CD14-positive monocyte (primary cell): ENCODE results near the gene FHOD3. TPM values are rescaled to one million over a fixed set of nuclear protein-coding genes. Genes with fewer than 3 reads are reported as not detected.

Experiments
- DNase-seq, 3 donors: peaks; one replicate each; pipeline ENCODE4 v3.0.0-alpha.2; 2011 to 2022
- H2AFZ ChIP-seq: 2 replicates; pipeline ENCODE4 v1.6.0; 2012; ENCODE audit warnings: mild to moderate bottlenecking, low read depth, low read length, inconsistent platforms; ENCODE audit not compliant: insufficient read depth, poor library complexity, severe bottlenecking
- H3K27ac ChIP-seq, 2 donors: 1 replicate in 1 of 2; 2 replicates in 1 of 2; pipeline ENCODE4 v1.5.1; 2012 to 2013; ENCODE audit warnings: low read length in 2 of 2, control low read depth in 1 of 2, inconsistent platforms in 1 of 2, low read depth in 1 of 2, mild to moderate bottlenecking in 1 of 2
- H3K27me3 ChIP-seq, 2 donors: one replicate each; pipeline versions ENCODE4 v1.6.0 to v1.6.1; 2011 to 2013; ENCODE audit warnings: low read length in 2 of 2; ENCODE audit not compliant: control insufficient read depth in 2 of 2, insufficient read depth in 2 of 2
- H3K36me3 ChIP-seq, 2 donors: replicated peaks in 1 of 2; 1 replicate in 1 of 2; 2 replicates in 1 of 2; pipeline versions ENCODE4 v1.5.1 to v1.6.1; 2012 to 2013; ENCODE audit warnings: low read length in 2 of 2, control low read depth in 1 of 2, inconsistent platforms in 1 of 2, mild to moderate bottlenecking in 1 of 2; ENCODE audit not compliant: insufficient read depth in 2 of 2, control insufficient read depth in 1 of 2
- H3K4me1 ChIP-seq, 2 donors: 1 replicate in 1 of 2; 2 replicates in 1 of 2; pipeline versions ENCODE4 v1.5.1 to v1.6.1; 2012 to 2013; ENCODE audit warnings: low read length in 2 of 2, control low read depth in 1 of 2, inconsistent platforms in 1 of 2, mild to moderate bottlenecking in 1 of 2, moderate library complexity in 1 of 2; ENCODE audit not compliant: insufficient read depth in 2 of 2, control insufficient read depth in 1 of 2
- H3K4me2 ChIP-seq: replicated peaks from 2 replicates; pipeline ENCODE3; 2012; ENCODE audit warnings: low read length, moderate library complexity, mild to moderate bottlenecking; ENCODE audit not compliant: poor library complexity, severe bottlenecking; ENCODE audit errors: extremely low read depth
- H3K4me3 ChIP-seq, 3 experiments: fragments of 200-600 bp in 1 of 3; sonication (generic) in 1 of 3; replicated peaks in 1 of 3; 1 replicate in 2 of 3; 2 replicates in 1 of 3; pipeline ENCODE4 v1.5.1; 2011 to 2013; ENCODE audit warnings: low read length in 3 of 3, mild to moderate bottlenecking in 3 of 3, control low read depth in 2 of 3, low read depth in 2 of 3, inconsistent platforms in 1 of 3, moderate library complexity in 1 of 3
- H3K79me2 ChIP-seq: 2 replicates; pipeline ENCODE4 v1.6.0; 2012; ENCODE audit warnings: mild to moderate bottlenecking, control low read depth, inconsistent platforms, low read length, moderate library complexity; ENCODE audit not compliant: insufficient read depth
- H3K9ac ChIP-seq: 2 replicates; pipeline ENCODE4 v1.6.0; 2017; ENCODE audit warnings: low read length, mild to moderate bottlenecking; ENCODE audit not compliant: insufficient read depth, poor library complexity, severe bottlenecking
- H3K9me3 ChIP-seq, 2 donors: replicated peaks in 1 of 2; 1 replicate in 1 of 2; 2 replicates in 1 of 2; pipeline versions ENCODE4 v1.5.1 to v1.6.1; 2012 to 2013; ENCODE audit warnings: low read length in 2 of 2, control low read depth in 1 of 2; ENCODE audit not compliant: control insufficient read depth in 1 of 2, insufficient read depth in 1 of 2
- H4K20me1 ChIP-seq: 2 replicates; pipeline ENCODE4 v1.6.0; 2012; ENCODE audit warnings: mild to moderate bottlenecking, low read length, control low read depth, moderate library complexity; ENCODE audit not compliant: insufficient read depth
- H3K27ac Mint-ChIP-seq, 7 donors: one replicate each; pipeline ENCODE4 v1.8.0; 2020; ENCODE audit warnings: mild to moderate bottlenecking in 7 of 7, mixed read lengths in 7 of 7, moderate library complexity in 6 of 7, inconsistent platforms in 2 of 7
- H3K27me3 Mint-ChIP-seq, 3 donors: one replicate each; pipeline ENCODE4 v1.8.0; 2021 to 2022; ENCODE audit warnings: low read depth in 3 of 3, mild to moderate bottlenecking in 3 of 3, mixed read lengths in 3 of 3, moderate library complexity in 3 of 3, inconsistent platforms in 1 of 3
- H3K36me3 Mint-ChIP-seq, 2 donors: one replicate each; pipeline ENCODE4 v1.8.0; 2020; ENCODE audit warnings: mixed read lengths in 2 of 2, inconsistent platforms in 1 of 2, mild to moderate bottlenecking in 1 of 2
- H3K4me1 Mint-ChIP-seq: one replicate; pipeline ENCODE4 v1.8.0; 2020; ENCODE audit warnings: mild to moderate bottlenecking, mixed read lengths
- H3K4me3 Mint-ChIP-seq, 2 donors: one replicate each; pipeline ENCODE4 v1.8.0; 2020; ENCODE audit warnings: mild to moderate bottlenecking in 2 of 2, mixed read lengths in 2 of 2, moderate library complexity in 1 of 2
- H3K9me3 Mint-ChIP-seq, 7 donors: one replicate each; pipeline ENCODE4 v1.8.0; 2020 to 2022; ENCODE audit warnings: mixed read lengths in 7 of 7, mild to moderate bottlenecking in 6 of 7, moderate library complexity in 6 of 7, inconsistent platforms in 2 of 7
- WGBS: methylation state at CpG from one replicate; pipeline ENCODE4 v1.1.5; 2013; ENCODE audit warnings: missing lambda C conversion rate; ENCODE audit not compliant: insufficient coverage; 5-methylcytosine and 5-hydroxymethylcytosine counted together
- intact Hi-C, 2 donors: fragments of 100-400 bp; cut with micrococcal nuclease; formaldehyde crosslinking; loops; one replicate each; pipeline versions ENCODE4 v1.15.0 to v1.15.1; 2023
- polyA plus RNA-seq, 3 donors: library from polyadenylated mRNA; depleted of rRNA in 1 of 3; unstranded in 2 of 3; stranded (reverse) in 1 of 3; fragments of 300-500 nt in 2 of 3; fragments of >200 nt in 1 of 3; fragmentation: Illumina TruSeq in 2 of 3; gene quantifications; 1 replicate in 2 of 3; 2 replicates in 1 of 3; pipeline ENCODE4 v1.2.3, GENCODE V29; 2012 to 2021
- TF ChIP-seq, protein P1 (sequence below): fragments of 200-600 bp; IDR thresholded peaks from one replicate; pipeline ENCODE4 v1.8.0; 2022; ENCODE audit warnings: antibody characterized with exemption, mild to moderate bottlenecking

The FHOD3 gene
- polyA plus RNA-seq, 3 donors, result not detected

DNA sequence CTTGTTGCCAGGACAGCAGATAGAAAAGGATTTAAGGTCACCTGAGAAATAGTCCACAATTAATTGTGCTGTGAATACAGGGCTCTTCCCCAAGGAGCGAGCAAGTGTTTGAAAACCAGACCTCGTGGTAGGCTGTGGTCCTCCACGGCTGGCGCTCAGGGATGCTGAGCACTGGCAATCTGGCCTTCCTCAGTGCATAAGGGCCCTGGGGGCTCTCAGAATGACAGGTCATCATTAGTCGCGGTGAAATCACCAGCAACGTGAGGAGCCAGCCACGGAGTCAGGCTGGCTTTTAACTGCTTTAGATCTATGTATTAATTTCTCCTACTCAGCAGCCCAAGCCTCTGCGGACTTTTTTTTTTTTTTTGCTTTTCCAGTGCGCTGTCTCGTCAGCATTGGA is 148.5 kb downstream of the FHOD3 start:
- WGBS, result 85% methylated on average over 7 of the region's 11 CpGs
- intact Hi-C loops, result no loop called here
- H3K4me3 ChIP-seq, result no peak overlapping the region
- TF ChIP-seq, protein P1, sequence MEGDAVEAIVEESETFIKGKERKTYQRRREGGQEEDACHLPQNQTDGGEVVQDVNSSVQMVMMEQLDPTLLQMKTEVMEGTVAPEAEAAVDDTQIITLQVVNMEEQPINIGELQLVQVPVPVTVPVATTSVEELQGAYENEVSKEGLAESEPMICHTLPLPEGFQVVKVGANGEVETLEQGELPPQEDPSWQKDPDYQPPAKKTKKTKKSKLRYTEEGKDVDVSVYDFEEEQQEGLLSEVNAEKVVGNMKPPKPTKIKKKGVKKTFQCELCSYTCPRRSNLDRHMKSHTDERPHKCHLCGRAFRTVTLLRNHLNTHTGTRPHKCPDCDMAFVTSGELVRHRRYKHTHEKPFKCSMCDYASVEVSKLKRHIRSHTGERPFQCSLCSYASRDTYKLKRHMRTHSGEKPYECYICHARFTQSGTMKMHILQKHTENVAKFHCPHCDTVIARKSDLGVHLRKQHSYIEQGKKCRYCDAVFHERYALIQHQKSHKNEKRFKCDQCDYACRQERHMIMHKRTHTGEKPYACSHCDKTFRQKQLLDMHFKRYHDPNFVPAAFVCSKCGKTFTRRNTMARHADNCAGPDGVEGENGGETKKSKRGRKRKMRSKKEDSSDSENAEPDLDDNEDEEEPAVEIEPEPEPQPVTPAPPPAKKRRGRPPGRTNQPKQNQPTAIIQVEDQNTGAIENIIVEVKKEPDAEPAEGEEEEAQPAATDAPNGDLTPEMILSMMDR, result no peak
- no peaks in the 10 kb centered on the region for H3K4me1 Mint-ChIP-seq
- H3K36me3 Mint-ChIP-seq, result no peaks in the 10 kb centered on the region
- peaks cover 1 to 7% (median 1%) of the 10 kb centered on the region in 3 donors for H3K27me3 Mint-ChIP-seq
- no peaks in the 10 kb centered on the region for H3K27me3 ChIP-seq
- H2AFZ ChIP-seq, result no peak overlapping the region
- no peak overlapping the region for H3K4me2 ChIP-seq
- no peak overlapping the region for H3K4me3 Mint-ChIP-seq
- H3K4me1 ChIP-seq, result no peaks in the 10 kb centered on the region
- no peaks in the 10 kb centered on the region for H3K9me3 ChIP-seq
- H3K27ac Mint-ChIP-seq, result no peak overlapping the region
- no peak for DNase-seq
- no peak overlapping the region for H3K9ac ChIP-seq
- no peak overlapping the region for H3K27ac ChIP-seq
- H3K9me3 Mint-ChIP-seq, result peaks cover 0 to 6% (median 2%) of the 10 kb centered on the region in 7 donors
- no peaks in the 10 kb centered on the region for H3K79me2 ChIP-seq
- H4K20me1 ChIP-seq, result no peaks in the 10 kb centered on the region
- no peaks in the 10 kb centered on the region for H3K36me3 ChIP-seq

DNA sequence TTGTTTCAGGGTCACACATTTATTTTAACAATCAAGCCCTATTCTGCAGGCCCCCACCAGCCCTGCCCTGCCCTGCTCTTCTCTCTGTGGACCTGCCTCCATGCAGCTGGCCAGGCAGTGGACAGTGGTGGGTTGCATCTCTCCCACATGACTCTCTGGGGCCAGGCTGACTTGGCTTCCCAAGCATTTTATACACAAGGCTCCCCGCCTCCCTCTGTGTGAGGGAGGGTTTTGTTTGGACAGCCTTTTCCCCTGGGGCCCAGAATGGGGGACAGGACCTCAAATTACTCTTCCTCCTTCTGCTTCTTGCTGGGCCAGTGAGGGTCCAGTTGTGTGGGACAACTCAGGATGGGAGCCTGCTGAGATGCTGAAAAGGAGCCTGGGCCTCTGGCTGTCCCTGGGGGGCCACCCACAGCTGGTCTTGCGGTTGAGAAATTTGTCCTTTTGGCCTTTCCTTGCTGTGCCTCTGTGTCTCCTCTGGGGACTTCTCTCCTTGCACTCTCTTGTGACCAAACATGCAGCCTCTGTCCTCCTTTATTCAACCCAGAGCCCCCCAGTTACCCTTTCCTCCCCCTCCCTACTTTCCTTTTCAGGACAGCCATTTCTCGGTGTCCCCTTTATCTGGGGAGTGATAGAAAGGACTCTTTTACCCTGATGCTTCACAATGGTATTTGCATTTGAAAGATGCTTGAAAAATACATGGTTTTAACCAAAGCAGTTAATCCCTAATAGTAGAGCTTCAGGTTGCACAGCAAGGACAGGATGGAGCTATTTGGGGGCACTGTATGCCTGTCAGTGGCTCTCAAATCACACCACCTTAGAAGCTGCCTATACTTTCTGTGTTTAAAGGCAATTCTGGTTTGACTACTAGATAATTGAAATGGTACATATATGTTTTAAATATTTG is 151.1 kb downstream of the FHOD3 start:
- H3K79me2 ChIP-seq, result no peaks in the 10 kb centered on the region
- no peak for DNase-seq
- no peak overlapping the region for H3K9ac ChIP-seq
- H3K4me1 ChIP-seq, result no peaks in the 10 kb centered on the region
- H3K9me3 ChIP-seq, result no peaks in the 10 kb centered on the region
- Mint-ChIP-seq H3K36me3 (no peaks in the 10 kb centered on the region), H3K27me3 (peaks cover 1 to 7% (median 4%) of the 10 kb centered on the region in 3 donors), H3K4me3 (no peak overlapping the region), H3K27ac (peak overlapping the region in 1 of 7 donors; percentile 43), H3K4me1 (no peaks in the 10 kb centered on the region), H3K9me3 (peaks cover 0 to 7% (median 3%) of the 10 kb centered on the region in 7 donors)
- no peak overlapping the region for H3K4me2 ChIP-seq
- no peaks in the 10 kb centered on the region for H3K27me3 ChIP-seq
- H3K27ac ChIP-seq, result no peak overlapping the region
- no peak overlapping the region for H3K4me3 ChIP-seq
- 83% methylated on average over 1 of the region's 3 CpGs for WGBS
- TF ChIP-seq, protein P1, result no peak
- no peaks in the 10 kb centered on the region for H3K36me3 ChIP-seq
- H2AFZ ChIP-seq, result no peak overlapping the region
- intact Hi-C loops, result no loop called here
- no peaks in the 10 kb centered on the region for H4K20me1 ChIP-seq
